Endothelial cell of umbilical vein (primary cell): ENCODE measurements around the gene LHFPL2.

Source experiments
- CTCF ChIP-seq, 2 donors: IDR thresholded peaks; 1 replicate in 1 of 2; 2 replicates in 1 of 2; pipeline ENCODE4 v1.5.1; 2011; ENCODE audit warnings: low read length in 2 of 2, mild to moderate bottlenecking in 2 of 2, moderate library complexity in 2 of 2, control low read depth in 1 of 2, inconsistent platforms in 1 of 2, low read depth in 1 of 2; ENCODE audit not compliant: insufficient read depth in 1 of 2; ENCODE audit errors: extremely low read depth in 1 of 2
- EZH2 ChIP-seq: IDR thresholded peaks from 2 replicates; pipeline ENCODE4 v1.6.1; 2012; ENCODE audit warnings: borderline replicate concordance, low read depth, mild to moderate bottlenecking, moderate library complexity, low read length, inconsistent platforms; ENCODE audit not compliant: severe bottlenecking
- GATA2 ChIP-seq: IDR thresholded peaks from 2 replicates; pipeline ENCODE4 v1.7.0; 2011; ENCODE audit warnings: low read depth, mild to moderate bottlenecking, moderate library complexity, mixed read lengths, low read length; ENCODE audit not compliant: insufficient read length, insufficient read depth
- JUN ChIP-seq: IDR thresholded peaks from 2 replicates; pipeline ENCODE4 v1.6.1; 2011; ENCODE audit warnings: borderline replicate concordance, low read depth; ENCODE audit not compliant: insufficient read length, insufficient read depth
- MAX ChIP-seq: IDR thresholded peaks from 2 replicates; pipeline ENCODE4 v1.6.1; 2011; ENCODE audit not compliant: insufficient read depth, insufficient read length
- MYC ChIP-seq: IDR thresholded peaks from one replicate; pipeline ENCODE4 v1.6.1; 2011; ENCODE audit warnings: mild to moderate bottlenecking, low read depth, low read length
- POLR2A ChIP-seq: IDR thresholded peaks from 2 replicates; pipeline ENCODE4 v1.6.1; 2012; ENCODE audit warnings: low read depth, mild to moderate bottlenecking, control low read depth, low read length
- POLR2AphosphoS5 ChIP-seq: IDR thresholded peaks from 2 replicates; pipeline ENCODE4 v1.6.1; 2012; ENCODE audit warnings: low read depth, mild to moderate bottlenecking, control low read depth, low read length, moderate library complexity; ENCODE audit not compliant: insufficient read depth

GRCh38 chr5:78467752-78468357 is 180.7 kb downstream of the LHFPL2 start:
- TF ChIP-seq CTCF (IDR thresholded peaks at IDR 0.05; ENCODE audit: extremely low read depth in 1 of 2, insufficient read depth in 1 of 2, low read depth in 1 of 2, low read length in 2 of 2) (peak; percentile 50 to 59), MYC (no peak), POLR2AphosphoS5 (no peak), JUN (no peak), EZH2 (no peak), POLR2A (no peak), GATA2 (no peak), MAX (no peak)
